Measurements from ENCODE around the gene SRC. TPM values are rescaled to one million over a fixed set of nuclear protein-coding genes. Genes with fewer than 3 reads are reported as not detected.
"Not testable (repeated sequence)": the region's sequence is repeated elsewhere in the genome, so short reads cannot be mapped to it uniquely, and the experiment has no call there.

Gene SRC
- total RNA-seq, 5 donors from 2014 or later (not counting 1 experiment from before 2014, with no cell fraction given): 1.4 to 4.5 (median 2.0) TPM

DNA sequence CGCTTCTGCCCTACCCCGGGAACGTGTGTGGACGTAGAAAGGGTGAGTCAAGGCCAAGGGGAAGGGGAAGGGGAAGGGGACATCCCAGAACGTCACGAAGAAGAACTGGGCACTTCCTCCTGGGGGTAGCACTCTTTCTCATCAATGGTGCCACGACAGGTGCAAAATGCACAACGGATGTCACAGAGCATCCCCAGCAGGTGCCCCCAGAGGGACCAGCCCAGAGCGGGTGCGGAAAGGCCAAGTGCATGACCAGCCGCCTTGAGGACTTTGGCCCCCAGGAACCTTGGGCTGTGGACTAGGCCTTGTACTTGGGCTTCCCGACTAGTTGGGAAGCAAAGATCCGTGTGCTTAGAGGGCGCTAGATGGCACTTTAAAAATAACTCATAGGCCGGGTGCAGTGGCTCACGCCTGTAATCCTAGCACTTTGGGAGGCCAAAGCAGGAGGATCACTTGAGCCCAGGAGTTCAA, 12.1 kb upstream of the SRC start:
- H3K27ac ChIP-seq (ENCODE audit: low read length): no peak overlapping the region
- Mint-ChIP-seq H3K4me1 (peaks cover 15 to 19% (median 16%) of the 10 kb centered on the region in 3 donors), H3K4me3 (no peak overlapping the region), H3K27me3 (no peaks in the 10 kb centered on the region), H3K36me3 (no peaks in the 10 kb centered on the region), H3K27ac (no peak overlapping the region), H3K9me3 (no peaks in the 10 kb centered on the region)
- H3K4me1 ChIP-seq (ENCODE audit: control insufficient read depth in 1 of 2, extremely low read depth in 1 of 2, insufficient read depth in 2 of 2, low read length in 2 of 2): peaks cover 0 to 14% of the 10 kb centered on the region in 2 experiments
- 92% methylated on average over 12 of the region's 16 CpGs for WGBS (ENCODE audit: insufficient coverage)
- DNase-seq (peak in 1 of 35 experiments; percentile 37), ATAC-seq (replicated peaks in 1 of 4) (no peak)
- ChIA-PET CTCF (interaction anchor here in 1 of 2 donors (0.7 kb wide), 1 partner anchor 14 kb away, joined by 5 read pairs; no protein-coding TSS in a partner anchor), POLR2A (no interaction called here)
- H3K27me3 ChIP-seq (replicated peaks in 1 of 2; ENCODE audit: control insufficient read depth in 2 of 2, extremely low read depth in 1 of 2, insufficient read depth in 2 of 2, low read length in 1 of 2): no peaks in the 10 kb centered on the region
- H3K4me3 ChIP-seq (ENCODE audit: control insufficient read depth in 1 of 2, extremely low read depth in 1 of 2, low read length in 1 of 2): no peak overlapping the region
- H3K36me3 ChIP-seq (ENCODE audit: control insufficient read depth in 2 of 2, extremely low read depth in 1 of 2, insufficient read depth in 1 of 2, low read length in 1 of 2): no peaks in the 10 kb centered on the region
- no peaks in the 10 kb centered on the region for H3K9me3 ChIP-seq

DNA sequence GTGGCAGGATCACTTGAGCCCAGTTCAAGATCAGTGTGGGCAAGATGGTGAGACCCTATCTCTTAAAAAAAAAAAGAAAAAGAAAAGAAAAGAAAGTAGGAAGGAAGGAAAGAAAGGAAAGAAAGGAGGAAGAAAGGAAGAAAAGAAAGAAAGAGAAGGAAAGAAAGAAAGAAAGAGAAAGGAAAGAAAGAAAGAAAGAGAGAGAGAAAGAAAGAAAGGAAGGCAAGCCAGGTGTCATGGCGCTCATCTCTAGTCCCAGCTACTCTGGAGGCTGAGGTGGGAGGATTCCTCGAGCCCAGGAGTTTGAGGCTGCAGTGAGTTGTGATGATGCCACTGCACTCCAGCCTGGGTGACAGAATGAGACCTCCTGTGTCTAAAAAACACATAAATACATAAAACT, 11.5 kb upstream of the SRC start:
- ChIA-PET CTCF (interaction anchor here in 1 of 2 donors (0.7 kb wide), 1 partner anchor 14 kb away, joined by 5 read pairs; no protein-coding TSS in a partner anchor), POLR2A (no interaction called here)
- no peak for DNase-seq
- Mint-ChIP-seq H3K4me3 (no peak overlapping the region), H3K36me3 (no peaks in the 10 kb centered on the region), H3K4me1 (peaks cover 15 to 19% (median 16%) of the 10 kb centered on the region in 3 donors), H3K27me3 (no peaks in the 10 kb centered on the region), H3K9me3 (no peaks in the 10 kb centered on the region), H3K27ac (no peak overlapping the region)
- no peak overlapping the region for H3K4me3 ChIP-seq (ENCODE audit: control insufficient read depth in 1 of 2, extremely low read depth in 1 of 2, low read length in 1 of 2)
- H3K27ac ChIP-seq (ENCODE audit: low read length): no peak overlapping the region
- WGBS (ENCODE audit: insufficient coverage): no CpG with 5 or more reads among the region's 2 CpGs
- no peaks in the 10 kb centered on the region for H3K36me3 ChIP-seq (ENCODE audit: control insufficient read depth in 2 of 2, extremely low read depth in 1 of 2, insufficient read depth in 1 of 2, low read length in 1 of 2)
- ATAC-seq (replicated peaks in 1 of 4): no peak
- H3K27me3 ChIP-seq (replicated peaks in 1 of 2; ENCODE audit: control insufficient read depth in 2 of 2, extremely low read depth in 1 of 2, insufficient read depth in 2 of 2, low read length in 1 of 2): no peaks in the 10 kb centered on the region
- H3K4me1 ChIP-seq (ENCODE audit: control insufficient read depth in 1 of 2, extremely low read depth in 1 of 2, insufficient read depth in 2 of 2, low read length in 2 of 2): peaks cover 0 to 14% of the 10 kb centered on the region in 2 experiments
- H3K9me3 ChIP-seq: no peaks in the 10 kb centered on the region

DNA sequence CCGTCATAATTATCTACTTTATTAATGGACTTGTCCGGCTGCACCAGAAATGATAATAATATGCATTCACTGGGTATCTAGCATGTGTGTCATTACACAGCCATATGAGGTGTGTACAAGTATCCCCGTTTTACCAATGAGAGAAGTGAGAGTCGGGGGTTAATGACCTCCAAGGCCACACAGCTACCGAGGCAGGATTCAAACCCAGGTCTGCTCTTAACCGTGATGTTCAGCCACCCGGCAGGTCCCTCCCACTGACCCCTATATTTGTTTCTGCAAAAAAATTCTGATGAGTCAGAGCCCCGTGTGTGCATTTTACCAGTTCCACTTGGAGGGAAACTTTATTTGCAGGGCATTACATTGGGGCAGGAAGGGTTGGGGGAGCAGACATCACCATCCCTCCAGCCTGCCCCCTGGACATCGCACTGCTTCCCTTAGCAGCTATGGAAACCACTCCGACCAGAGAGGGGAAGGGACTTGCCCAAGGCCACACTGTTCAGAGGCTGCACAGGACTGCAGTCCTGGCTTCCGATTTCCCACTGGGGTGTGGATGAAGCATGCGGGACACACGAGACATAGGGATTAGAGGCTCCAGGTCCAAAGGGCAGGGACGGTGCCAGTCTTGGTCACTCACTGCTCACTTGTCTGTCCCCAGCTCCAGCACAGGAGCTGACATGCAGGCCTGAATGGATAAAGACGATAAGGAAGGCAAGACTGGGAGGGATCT, 10.1 kb upstream of the SRC start:
- H3K36me3 ChIP-seq (ENCODE audit: control insufficient read depth in 2 of 2, extremely low read depth in 1 of 2, insufficient read depth in 1 of 2, low read length in 1 of 2): no peaks in the 10 kb centered on the region
- Mint-ChIP-seq H3K36me3 (no peaks in the 10 kb centered on the region), H3K9me3 (no peaks in the 10 kb centered on the region), H3K27ac (peak overlapping the region in 1 of 2 donors; percentile 44), H3K27me3 (no peaks in the 10 kb centered on the region), H3K4me3 (peak overlapping the region in 1 of 3 donors; percentile 68), H3K4me1 (peaks cover 15 to 19% (median 16%) of the 10 kb centered on the region in 3 donors)
- no peak overlapping the region for H3K4me3 ChIP-seq (ENCODE audit: control insufficient read depth in 1 of 2, extremely low read depth in 1 of 2, low read length in 1 of 2)
- 94% methylated on average over 4 of the region's 15 CpGs for WGBS (ENCODE audit: insufficient coverage)
- ChIA-PET CTCF (interaction anchor here in 1 of 2 donors (0.6 kb wide), 1 partner anchor 512 kb away, joined by 4 read pairs; no protein-coding TSS in a partner anchor), POLR2A (interaction anchor here in 1 of 2 donors (0.6 kb wide), 1 partner anchor 208 kb away, joined by 4 read pairs; no protein-coding TSS in a partner anchor)
- H3K27me3 ChIP-seq (replicated peaks in 1 of 2; ENCODE audit: control insufficient read depth in 2 of 2, extremely low read depth in 1 of 2, insufficient read depth in 2 of 2, low read length in 1 of 2): no peaks in the 10 kb centered on the region
- ATAC-seq (replicated peaks in 1 of 4) (no peak), DNase-seq (no peak)
- peaks cover 0 to 14% of the 10 kb centered on the region in 2 experiments for H3K4me1 ChIP-seq (ENCODE audit: control insufficient read depth in 1 of 2, extremely low read depth in 1 of 2, insufficient read depth in 2 of 2, low read length in 2 of 2)
- H3K27ac ChIP-seq (ENCODE audit: low read length): no peak overlapping the region
- H3K9me3 ChIP-seq: no peaks in the 10 kb centered on the region

DNA sequence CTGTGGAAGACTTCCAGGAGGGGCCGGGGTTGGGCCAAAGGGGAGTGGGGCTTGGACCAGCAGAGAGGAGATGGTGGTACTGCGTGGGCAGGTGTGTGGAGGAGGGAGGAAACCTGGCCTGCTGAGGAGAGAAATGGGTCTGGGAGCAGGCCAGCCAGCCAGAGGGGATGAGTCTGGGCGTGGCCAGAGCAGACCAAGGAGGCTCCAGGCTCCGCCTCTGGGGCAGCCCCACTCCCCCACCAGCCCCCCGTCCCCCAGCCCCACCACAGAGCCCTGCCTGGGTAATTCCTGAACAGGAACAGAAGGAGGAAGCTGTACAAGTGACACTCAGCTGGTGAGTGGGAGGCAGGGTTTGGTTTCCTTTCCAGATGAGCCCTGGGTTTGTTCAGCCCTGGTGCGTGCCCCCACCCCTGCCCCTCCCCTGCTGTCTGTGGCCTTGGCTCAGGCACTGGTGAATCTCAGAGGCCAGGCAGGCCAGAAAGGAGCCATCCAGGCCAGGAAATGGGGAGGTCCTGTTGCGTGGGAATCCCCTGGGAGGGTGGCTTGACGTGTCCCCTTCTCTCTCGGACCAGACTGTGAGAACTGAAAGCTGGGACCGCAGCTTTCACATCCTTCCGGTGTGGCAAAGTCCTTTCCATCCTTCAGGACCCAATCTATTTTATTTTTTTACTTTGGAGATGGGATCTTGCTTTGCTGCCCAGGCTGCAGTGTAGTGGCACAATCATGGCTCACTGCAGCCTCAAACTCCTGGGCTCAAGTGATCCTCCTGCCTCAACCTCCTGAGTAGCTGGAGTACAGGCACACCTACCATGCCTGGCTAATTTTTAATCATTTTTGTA, 9.4 kb upstream of the SRC start:
- WGBS (ENCODE audit: insufficient coverage): 15% methylated on average over 5 of the region's 11 CpGs
- Mint-ChIP-seq H3K4me3 (peak overlapping the region in 1 of 3 donors; percentile 68), H3K27ac (peak overlapping the region in 1 of 2 donors; percentile 44), H3K36me3 (no peaks in the 10 kb centered on the region), H3K9me3 (no peaks in the 10 kb centered on the region), H3K4me1 (peaks cover 15 to 19% (median 16%) of the 10 kb centered on the region in 3 donors), H3K27me3 (no peaks in the 10 kb centered on the region)
- CTCF ChIA-PET: no interaction called here
- Histone ChIP-seq H3K27ac (ENCODE audit: low read length) (no peak overlapping the region), H3K9me3 (no peaks in the 10 kb centered on the region), H3K27me3 (replicated peaks in 1 of 2; ENCODE audit: control insufficient read depth in 2 of 2, extremely low read depth in 1 of 2, insufficient read depth in 2 of 2, low read length in 1 of 2) (no peaks in the 10 kb centered on the region), H3K4me1 (ENCODE audit: control insufficient read depth in 1 of 2, extremely low read depth in 1 of 2, insufficient read depth in 2 of 2, low read length in 2 of 2) (peaks cover 0 to 14% of the 10 kb centered on the region in 2 experiments), H3K4me3 (ENCODE audit: control insufficient read depth in 1 of 2, extremely low read depth in 1 of 2, low read length in 1 of 2) (no peak overlapping the region), H3K36me3 (ENCODE audit: control insufficient read depth in 2 of 2, extremely low read depth in 1 of 2, insufficient read depth in 1 of 2, low read length in 1 of 2) (no peaks in the 10 kb centered on the region)
- DNase-seq (peak in 20 of 35 experiments; percentile 10 to 62 (median 24)), ATAC-seq (replicated peaks in 1 of 4) (peak; percentile 63 to 90 (median 64))
- POLR2A ChIA-PET: no interaction called here

DNA sequence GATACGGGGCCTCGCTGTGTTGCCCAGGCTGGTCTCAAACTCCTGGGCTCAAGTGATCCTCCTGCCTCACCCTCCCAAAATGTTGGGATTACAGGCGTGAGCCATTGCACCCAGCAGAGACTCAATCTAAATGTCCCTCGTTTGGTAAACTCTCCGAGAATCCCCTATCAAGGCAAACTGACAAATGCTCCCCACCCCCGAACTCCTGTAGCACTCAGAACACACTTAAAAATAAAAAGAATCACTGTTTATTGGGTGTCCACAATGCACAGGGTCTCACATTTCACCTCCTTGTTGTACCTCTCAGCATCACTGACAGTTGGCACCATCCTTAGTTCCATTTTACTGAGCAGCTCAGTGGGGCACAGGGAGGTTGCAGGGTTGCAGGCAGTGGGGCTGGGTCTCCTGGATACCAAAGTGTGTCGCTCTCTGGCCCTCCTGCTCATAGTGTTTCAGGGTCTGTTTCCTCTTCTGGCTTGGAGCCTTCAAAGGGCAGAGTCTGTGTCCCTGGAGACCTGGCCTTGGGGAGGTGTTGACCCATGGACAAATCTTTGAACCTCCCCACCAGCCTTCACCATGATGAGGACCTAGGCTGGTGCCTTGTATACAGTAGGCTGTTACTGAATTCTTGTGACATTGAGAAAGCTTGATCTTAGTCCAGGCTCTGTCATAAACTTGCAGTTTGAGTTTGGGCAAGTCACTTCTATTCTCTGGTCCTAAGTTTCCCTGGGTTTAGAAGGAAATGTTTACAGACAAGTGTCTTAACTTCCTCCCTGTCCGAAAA, 8.5 kb upstream of the SRC start:
- Mint-ChIP-seq H3K27ac (peak overlapping the region in 1 of 2 donors; percentile 12), H3K36me3 (no peaks in the 10 kb centered on the region), H3K9me3 (no peaks in the 10 kb centered on the region), H3K4me3 (peak overlapping the region in 1 of 3 donors; percentile 51), H3K4me1 (peaks cover 15 to 19% (median 16%) of the 10 kb centered on the region in 3 donors), H3K27me3 (no peaks in the 10 kb centered on the region)
- WGBS (ENCODE audit: insufficient coverage): 84% methylated on average over 7 of the region's 8 CpGs
- H3K27ac ChIP-seq (ENCODE audit: low read length): no peak overlapping the region
- H3K9me3 ChIP-seq: no peaks in the 10 kb centered on the region
- no peak overlapping the region for H3K4me3 ChIP-seq (ENCODE audit: control insufficient read depth in 1 of 2, extremely low read depth in 1 of 2, low read length in 1 of 2)
- POLR2A ChIA-PET: no interaction called here
- no peak for DNase-seq
- peaks cover 0 to 14% of the 10 kb centered on the region in 2 experiments for H3K4me1 ChIP-seq (ENCODE audit: control insufficient read depth in 1 of 2, extremely low read depth in 1 of 2, insufficient read depth in 2 of 2, low read length in 2 of 2)
- no peaks in the 10 kb centered on the region for H3K27me3 ChIP-seq (replicated peaks in 1 of 2; ENCODE audit: control insufficient read depth in 2 of 2, extremely low read depth in 1 of 2, insufficient read depth in 2 of 2, low read length in 1 of 2)
- no peak for ATAC-seq (replicated peaks in 1 of 4)
- no peaks in the 10 kb centered on the region for H3K36me3 ChIP-seq (ENCODE audit: control insufficient read depth in 2 of 2, extremely low read depth in 1 of 2, insufficient read depth in 1 of 2, low read length in 1 of 2)
- CTCF ChIA-PET: no interaction called here

DNA sequence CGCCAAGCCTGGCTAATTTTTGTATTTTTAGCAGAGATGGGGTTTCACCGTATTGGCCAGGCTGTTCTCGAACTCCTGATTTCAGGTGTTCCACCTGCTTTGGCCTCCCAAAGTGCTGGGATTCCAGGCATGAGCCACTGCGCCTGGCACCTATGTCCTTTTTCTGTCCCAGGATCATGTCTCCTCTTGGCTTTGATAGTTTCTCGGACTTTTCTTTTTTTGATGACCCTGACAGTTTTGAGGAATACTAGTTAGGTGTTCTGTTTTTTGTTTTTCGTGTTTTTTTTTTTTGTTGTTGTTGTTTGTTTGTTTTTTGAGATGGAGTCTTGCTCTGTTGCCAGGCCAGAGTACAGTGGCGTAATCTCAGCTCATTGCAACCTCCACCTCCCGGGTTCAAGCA, 7.6 kb upstream of the SRC start:
- H3K27me3 Mint-ChIP-seq; H3K9me3 ChIP-seq; H3K4me3 Mint-ChIP-seq; H3K27ac ChIP-seq (ENCODE audit: low read length); POLR2A ChIA-PET; H3K27me3 ChIP-seq (replicated peaks in 1 of 2; ENCODE audit: control insufficient read depth in 2 of 2, extremely low read depth in 1 of 2, insufficient read depth in 2 of 2, low read length in 1 of 2); CTCF ChIA-PET; H3K36me3 ChIP-seq (ENCODE audit: control insufficient read depth in 2 of 2, extremely low read depth in 1 of 2, insufficient read depth in 1 of 2, low read length in 1 of 2); H3K36me3 Mint-ChIP-seq; H3K4me3 ChIP-seq (ENCODE audit: control insufficient read depth in 1 of 2, extremely low read depth in 1 of 2, low read length in 1 of 2); H3K27ac Mint-ChIP-seq; H3K9me3 Mint-ChIP-seq; ATAC-seq (replicated peaks in 1 of 4); DNase-seq: not testable (repeated sequence)
- peaks cover 15 to 19% (median 16%) of the 10 kb centered on the region in 3 donors for H3K4me1 Mint-ChIP-seq
- WGBS (ENCODE audit: insufficient coverage): 100% methylated on average over 4 of the region's 8 CpGs
- peaks cover 0 to 15% of the 10 kb centered on the region in 2 experiments for H3K4me1 ChIP-seq (ENCODE audit: control insufficient read depth in 1 of 2, extremely low read depth in 1 of 2, insufficient read depth in 2 of 2, low read length in 2 of 2)
